ENCODE results near the gene NRG2.
A peak's percentile ranks its signal among the peaks of the same experiment; 100 is the strongest.

NRG2 gene

DNA sequence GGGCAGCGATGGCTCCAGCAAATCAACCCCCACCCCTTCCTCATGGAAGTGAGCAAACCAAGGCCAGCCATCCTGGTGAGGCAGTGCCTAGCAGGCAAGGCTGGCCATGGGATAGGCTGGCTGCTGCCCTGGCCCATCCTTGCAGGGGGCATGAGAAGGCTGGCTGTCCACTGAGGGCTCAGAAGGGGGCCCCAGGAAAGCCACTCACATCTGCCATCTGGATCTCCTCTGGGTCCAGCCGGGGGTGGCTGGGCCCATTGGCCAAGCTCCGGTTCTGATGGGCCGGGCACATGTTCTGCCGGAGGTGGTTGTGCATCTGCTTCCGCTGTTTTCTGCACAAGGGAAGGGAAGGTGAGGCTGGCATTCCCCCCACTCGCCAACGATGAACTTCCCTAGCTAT lies 190.4 kb downstream of the NRG2 start:
- no peaks in the 10 kb centered on the region for H3K9me3 Mint-ChIP-seq
- no peaks in the 10 kb centered on the region for H3K36me3 Mint-ChIP-seq
- H3K4me3 Mint-ChIP-seq, result no peak overlapping the region
- no peaks in the 10 kb centered on the region for H3K27me3 Mint-ChIP-seq
- peaks cover 11% of the 10 kb centered on the region for H3K4me1 Mint-ChIP-seq
- DNase-seq (ENCODE audit: low spot score in 2 of 2), result no peak
- no peak for ATAC-seq (ENCODE audit: low read depth)
- no peak overlapping the region for H3K27ac Mint-ChIP-seq

DNA sequence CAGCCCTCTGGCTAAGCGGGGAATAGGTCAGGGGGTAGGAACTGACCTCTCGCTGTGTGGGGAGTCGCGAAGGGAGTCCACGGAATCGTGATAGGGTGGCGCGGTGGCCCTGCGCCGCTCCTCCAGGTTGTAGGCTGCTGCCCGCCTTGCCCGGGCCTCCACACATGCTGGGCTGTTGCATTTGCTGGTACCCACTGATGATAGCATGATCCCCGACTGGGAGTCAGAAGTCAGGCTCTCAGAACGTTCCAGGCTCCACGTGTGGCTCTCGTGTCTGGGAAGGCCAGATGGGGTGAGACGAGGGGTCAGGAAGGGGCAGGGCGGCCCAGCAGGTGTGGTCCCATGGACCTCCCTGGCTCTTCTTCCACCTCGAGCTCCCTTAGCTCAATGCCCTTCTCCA lies 191.5 kb downstream of the NRG2 start:
- Mint-ChIP-seq H3K4me1 (peaks cover 16% of the 10 kb centered on the region), H3K4me3 (no peak overlapping the region), H3K36me3 (no peaks in the 10 kb centered on the region), H3K27ac (no peak overlapping the region), H3K9me3 (no peaks in the 10 kb centered on the region), H3K27me3 (no peaks in the 10 kb centered on the region)
- no peak for DNase-seq (ENCODE audit: low spot score in 2 of 2)
- no peak for ATAC-seq (ENCODE audit: low read depth)

DNA sequence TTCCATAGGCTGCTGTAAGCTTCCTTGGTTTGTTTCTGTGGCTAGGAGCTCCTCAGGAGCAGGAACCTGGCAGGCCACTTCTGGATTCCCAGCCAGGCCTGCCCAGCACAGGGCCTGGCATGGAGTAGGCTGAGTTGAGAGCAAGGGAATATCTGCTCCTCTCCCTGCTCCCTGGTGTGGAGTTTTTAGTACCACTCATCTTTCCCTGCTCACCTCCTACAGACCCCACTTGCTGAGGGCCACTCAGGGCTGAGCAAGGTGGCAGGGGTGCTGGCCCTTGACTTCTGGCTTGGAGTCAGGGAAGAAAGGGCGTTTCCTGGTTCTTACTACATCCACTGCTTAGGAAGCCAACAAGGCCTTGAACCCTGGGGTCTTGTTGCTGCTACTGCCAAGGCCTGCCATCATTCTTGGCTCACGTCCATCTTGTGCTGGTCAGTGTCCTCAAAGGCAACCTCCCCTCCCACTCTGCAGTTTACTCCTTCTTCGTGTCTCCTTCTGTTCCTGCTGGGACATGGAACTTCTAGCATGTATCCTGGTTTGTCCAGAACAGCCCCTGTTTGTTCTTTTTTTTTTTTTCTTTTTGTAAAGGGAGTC lies 192.6 kb downstream of the NRG2 start:
- Mint-ChIP-seq H3K9me3 (no peaks in the 10 kb centered on the region), H3K4me1 (peaks cover 16% of the 10 kb centered on the region), H3K27ac (peak overlapping the region; percentile 14), H3K27me3 (peaks cover 4% of the 10 kb centered on the region), H3K4me3 (peak overlapping the region; percentile 9), H3K36me3 (no peaks in the 10 kb centered on the region)
- ATAC-seq (ENCODE audit: low read depth), result no peak
- no peak for DNase-seq (ENCODE audit: low spot score in 2 of 2)

DNA sequence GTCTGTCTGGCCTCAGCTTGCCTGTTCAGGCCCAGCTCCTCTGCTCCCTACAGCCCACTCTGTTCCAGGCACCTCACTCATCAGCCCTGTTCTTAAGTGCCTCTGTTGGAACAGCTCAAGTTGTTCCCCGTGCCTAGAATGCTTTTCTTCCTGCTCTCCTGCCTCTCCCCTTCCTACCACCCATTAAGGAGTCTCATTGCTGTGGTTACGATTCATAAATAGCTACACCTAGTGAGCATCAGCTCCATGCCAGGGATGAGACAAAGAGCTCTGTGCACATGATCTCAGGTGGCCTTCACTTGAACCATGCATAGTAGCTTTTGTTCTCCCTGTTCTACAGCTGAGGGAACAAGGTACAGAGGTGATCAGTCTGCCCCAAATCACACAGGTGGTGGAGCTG lies 193.2 kb downstream of the NRG2 start:
- DNase-seq (ENCODE audit: low spot score in 2 of 2) (no peak), ATAC-seq (ENCODE audit: low read depth) (no peak)
- Mint-ChIP-seq H3K36me3 (no peaks in the 10 kb centered on the region), H3K4me3 (peak overlapping the region; percentile 59), H3K4me1 (peaks cover 16% of the 10 kb centered on the region), H3K27ac (peak overlapping the region; percentile 14), H3K9me3 (no peaks in the 10 kb centered on the region), H3K27me3 (peaks cover 4% of the 10 kb centered on the region)

DNA sequence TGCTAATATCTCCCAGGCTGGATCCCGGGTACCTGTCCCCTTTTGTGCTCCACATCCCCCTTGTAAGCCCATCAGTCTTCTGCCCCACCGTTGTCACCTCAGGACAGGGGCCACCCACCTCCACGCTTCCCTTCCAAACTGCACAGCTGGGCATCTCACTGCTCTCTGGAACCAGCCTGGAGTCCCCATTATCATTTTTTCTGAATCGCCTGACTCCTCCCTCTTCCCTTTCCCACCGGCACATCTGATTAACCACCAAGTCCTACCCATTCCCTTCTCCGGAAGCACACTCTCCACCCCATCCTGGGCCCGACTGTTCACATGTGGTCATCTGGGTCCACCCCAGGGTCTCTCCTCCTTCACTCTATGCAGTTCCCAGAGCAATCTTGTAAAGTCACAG lies 193.6 kb downstream of the NRG2 start:
- ATAC-seq (ENCODE audit: low read depth) (no peak), DNase-seq (ENCODE audit: low spot score in 2 of 2) (no peak)
- H3K36me3 Mint-ChIP-seq, result no peaks in the 10 kb centered on the region
- peak overlapping the region; percentile 59 for H3K4me3 Mint-ChIP-seq
- peaks cover 6% of the 10 kb centered on the region for H3K27me3 Mint-ChIP-seq
- H3K4me1 Mint-ChIP-seq, result peaks cover 19% of the 10 kb centered on the region
- H3K27ac Mint-ChIP-seq, result peak overlapping the region; percentile 14
- no peaks in the 10 kb centered on the region for H3K9me3 Mint-ChIP-seq

DNA sequence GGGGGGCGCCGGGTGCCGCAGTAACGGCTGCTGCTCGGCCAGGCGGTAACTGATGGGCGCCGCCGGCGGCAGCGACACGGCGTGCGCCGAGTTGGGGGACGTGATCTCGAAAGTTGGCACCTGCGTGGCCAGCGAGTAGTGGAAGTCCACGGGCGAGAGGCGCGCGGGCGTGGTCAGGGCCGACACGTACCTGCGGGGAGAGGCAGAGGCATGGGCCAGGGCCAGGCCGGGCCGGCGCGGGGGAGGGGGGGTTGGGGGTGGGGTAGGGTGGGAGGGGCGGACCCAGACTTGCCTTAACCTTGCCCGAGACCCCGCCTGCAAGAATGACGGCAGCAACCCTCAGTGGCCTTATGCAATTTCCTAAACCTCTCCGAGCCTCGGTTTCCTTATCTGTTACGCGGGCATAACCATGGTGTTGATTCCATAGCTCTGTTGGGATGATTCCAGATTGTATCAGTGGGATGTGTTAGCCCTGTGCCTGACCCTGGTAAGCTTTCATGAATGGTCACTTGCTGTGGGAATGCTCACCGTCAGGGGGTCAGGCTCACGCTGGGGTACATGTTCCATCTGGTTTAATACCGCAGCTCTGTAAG lies 194.5 kb downstream of the NRG2 start:
- ATAC-seq (ENCODE audit: low read depth), result peak; percentile 8
- H3K36me3 Mint-ChIP-seq, result no peaks in the 10 kb centered on the region
- H3K27me3 Mint-ChIP-seq, result peaks cover 9% of the 10 kb centered on the region
- H3K4me3 Mint-ChIP-seq, result peak overlapping the region; percentile 84
- no peaks in the 10 kb centered on the region for H3K9me3 Mint-ChIP-seq
- DNase-seq (ENCODE audit: low spot score in 2 of 2), result no peak
- peak overlapping the region; percentile 14 for H3K27ac Mint-ChIP-seq
- H3K4me1 Mint-ChIP-seq, result peaks cover 21% of the 10 kb centered on the region

DNA sequence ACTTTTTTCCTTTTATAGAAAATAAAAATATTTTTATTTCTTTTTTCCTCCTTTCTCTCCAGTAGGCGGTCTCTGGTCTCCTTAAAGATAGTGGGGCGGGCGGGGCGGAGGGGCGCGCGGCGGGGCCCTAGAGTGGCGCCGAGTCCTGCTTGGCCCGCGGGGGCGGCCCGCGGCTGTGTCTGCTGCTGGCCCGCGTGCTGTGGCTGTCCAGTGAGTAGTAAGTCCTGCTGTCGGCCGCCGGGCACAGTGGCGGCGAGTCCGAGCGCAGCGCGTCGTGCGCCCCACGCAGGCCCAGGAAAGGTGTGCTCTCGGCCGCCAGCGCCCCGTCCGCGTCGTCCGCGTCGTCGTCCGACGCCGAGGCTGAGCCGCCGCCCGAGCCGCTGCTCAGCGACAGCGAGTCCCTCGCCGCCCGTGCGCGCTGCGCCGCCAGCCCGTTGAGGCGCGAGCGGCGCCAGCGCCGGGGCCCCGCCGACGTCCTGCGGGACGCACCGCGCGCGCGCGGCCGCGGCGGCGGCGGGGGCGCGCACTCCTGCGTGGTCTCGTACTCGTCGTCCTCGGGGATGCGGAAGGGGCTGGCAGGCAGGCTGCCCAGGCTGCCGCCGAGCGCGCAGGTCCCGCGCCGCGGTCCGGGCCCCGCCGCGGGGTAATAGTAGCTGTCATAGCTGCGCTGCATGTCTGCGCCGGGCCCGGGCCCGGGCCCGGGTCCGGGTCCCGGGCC lies 195.2 kb downstream of the NRG2 start:
- Mint-ChIP-seq H3K27ac (peak overlapping the region; percentile 14), H3K4me3 (peak overlapping the region; percentile 76), H3K27me3 (peaks cover 9% of the 10 kb centered on the region), H3K4me1 (peaks cover 21% of the 10 kb centered on the region), H3K36me3 (no peaks in the 10 kb centered on the region), H3K9me3 (no peaks in the 10 kb centered on the region)
- ATAC-seq (ENCODE audit: low read depth) (peak; percentile 88), DNase-seq (ENCODE audit: low spot score in 2 of 2) (peak; percentile 79 to 84)

DNA sequence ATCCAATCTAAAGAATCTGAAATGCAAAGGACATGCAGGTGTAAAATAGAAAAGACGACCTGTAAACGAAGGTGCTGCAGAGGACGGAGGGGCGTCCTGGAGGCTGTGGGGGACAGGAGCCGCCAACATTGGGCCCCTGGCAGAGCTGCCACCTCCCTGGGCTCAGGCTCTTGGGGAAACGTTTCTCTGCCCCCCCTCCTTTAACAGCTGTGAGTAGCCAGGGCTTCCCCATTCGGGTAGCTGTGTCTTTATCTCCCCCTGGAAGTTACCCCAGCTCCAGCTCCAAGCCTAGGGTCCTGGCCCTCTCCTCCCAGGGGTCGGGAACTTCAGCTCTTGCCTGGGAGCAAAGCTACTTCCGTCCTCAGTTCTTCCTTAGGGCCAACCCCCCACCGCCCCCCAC lies 196.0 kb downstream of the NRG2 start:
- H3K27ac Mint-ChIP-seq, result no peak overlapping the region

DNA sequence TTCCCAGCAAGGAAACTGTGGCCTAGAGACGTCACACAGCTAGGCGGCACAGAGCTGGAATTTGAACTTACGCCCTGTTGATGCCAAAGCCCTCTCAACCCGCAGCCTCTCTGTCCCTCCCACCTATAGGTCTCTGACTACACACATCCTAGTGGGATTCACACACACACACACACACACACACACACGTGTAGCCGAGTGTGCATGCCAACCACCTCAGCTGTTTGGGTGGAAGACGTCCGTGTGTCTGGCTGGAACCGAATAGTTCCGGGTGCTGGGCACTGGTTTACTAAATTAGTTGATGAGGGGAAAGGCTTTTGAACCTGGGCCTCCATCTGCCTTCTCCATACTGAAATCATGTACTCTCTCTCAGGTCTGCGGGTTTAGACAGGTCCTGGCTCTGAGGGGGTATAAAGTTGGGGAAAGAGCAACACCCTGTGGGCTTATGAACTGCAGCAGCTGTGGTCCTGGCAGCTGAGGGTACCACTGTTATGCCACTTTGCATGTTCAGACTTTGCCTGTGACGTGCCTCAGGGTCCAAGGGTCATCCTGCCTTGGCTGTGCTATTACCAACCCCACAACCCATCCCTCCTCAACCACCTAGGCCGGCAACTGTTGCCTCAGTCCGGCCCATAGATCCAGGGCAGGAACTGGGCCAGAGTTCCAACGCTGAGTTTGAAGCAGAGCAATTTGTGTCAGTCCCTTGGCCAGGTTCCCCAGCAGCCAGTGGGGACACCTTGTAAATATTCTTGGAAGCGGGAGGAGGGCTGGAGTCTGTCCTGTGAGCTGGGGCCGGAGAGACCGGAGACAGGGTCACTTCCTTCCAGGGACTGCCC lies 197.0 kb downstream of the NRG2 start:
- no peak for ATAC-seq (ENCODE audit: low read depth)
- Mint-ChIP-seq H3K27me3 (peaks cover 11% of the 10 kb centered on the region), H3K9me3 (no peaks in the 10 kb centered on the region), H3K36me3 (no peaks in the 10 kb centered on the region), H3K4me3 (peak overlapping the region; percentile 14), H3K27ac (no peak overlapping the region), H3K4me1 (peaks cover 21% of the 10 kb centered on the region)
- no peak for DNase-seq (ENCODE audit: low spot score in 2 of 2)

More for the DNA sequence above, 196.0 kb downstream of the NRG2 start:
- no peaks in the 10 kb centered on the region for H3K9me3 Mint-ChIP-seq
- H3K36me3 Mint-ChIP-seq, result no peaks in the 10 kb centered on the region
- no peak for DNase-seq (ENCODE audit: low spot score in 2 of 2)
- H3K4me3 Mint-ChIP-seq, result peak overlapping the region; percentile 67
- peaks cover 21% of the 10 kb centered on the region for H3K4me1 Mint-ChIP-seq
- peaks cover 11% of the 10 kb centered on the region for H3K27me3 Mint-ChIP-seq
- ATAC-seq (ENCODE audit: low read depth), result no peak

DNA sequence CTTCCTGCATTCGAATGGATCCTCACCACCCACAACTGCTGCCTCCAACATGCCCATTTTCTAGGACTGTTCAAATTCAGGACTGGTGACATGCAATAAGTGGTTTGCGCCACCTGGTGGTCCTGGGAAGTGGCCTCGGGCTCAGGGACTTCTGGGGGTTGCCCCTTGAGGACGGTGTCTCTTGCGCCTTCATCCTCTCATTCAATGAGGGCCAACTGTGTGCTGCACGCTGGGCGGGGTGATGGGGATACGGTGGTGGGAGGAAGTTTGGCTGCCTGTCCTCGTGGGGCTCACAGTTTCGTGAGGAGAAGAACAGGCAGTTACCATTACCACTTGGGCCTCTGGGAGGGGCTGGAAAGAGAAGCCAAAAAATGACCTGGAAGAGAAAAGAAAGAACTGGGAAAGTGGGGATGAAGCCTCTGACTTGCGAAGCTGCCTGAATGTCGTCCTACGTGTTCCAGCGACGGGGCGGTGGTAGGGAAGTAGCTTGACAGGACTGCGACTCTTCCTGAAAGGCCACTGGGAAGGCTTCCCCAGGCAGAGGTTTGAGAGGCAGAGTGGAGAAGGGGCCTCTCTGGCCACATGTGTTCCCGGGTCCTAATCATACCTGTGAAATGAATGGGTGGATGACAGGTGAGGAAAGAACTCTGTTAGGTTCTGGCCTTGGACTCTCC lies 198.5 kb downstream of the NRG2 start:
- Mint-ChIP-seq H3K27me3 (peaks cover 11% of the 10 kb centered on the region), H3K27ac (no peak overlapping the region), H3K36me3 (no peaks in the 10 kb centered on the region), H3K4me3 (no peak overlapping the region), H3K9me3 (no peaks in the 10 kb centered on the region), H3K4me1 (peaks cover 16% of the 10 kb centered on the region)
- DNase-seq (ENCODE audit: low spot score in 2 of 2) (peak; percentile 70 to 72), ATAC-seq (ENCODE audit: low read depth) (peak; percentile 40)

DNA sequence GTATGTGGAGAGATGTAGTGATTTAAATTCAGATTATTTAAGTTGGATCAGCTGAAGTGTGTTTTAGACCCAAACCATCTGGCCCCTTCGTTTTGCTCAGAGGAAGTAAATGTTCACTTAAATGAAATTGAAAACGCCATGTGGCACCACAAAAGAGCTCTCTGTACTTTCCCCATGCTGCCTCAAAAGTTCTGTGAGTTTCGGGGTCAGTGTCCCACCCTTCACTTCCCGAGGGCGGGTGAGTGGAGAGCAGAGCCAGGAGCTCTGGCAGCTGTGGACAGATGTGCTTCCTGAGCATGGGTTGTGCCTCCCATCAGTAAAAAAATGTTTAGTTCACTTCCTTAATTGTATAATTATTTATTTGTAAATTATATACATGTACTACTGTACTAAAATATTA lies 199.1 kb downstream of the NRG2 start:
- Mint-ChIP-seq H3K36me3 (no peaks in the 10 kb centered on the region), H3K4me1 (peaks cover 12% of the 10 kb centered on the region), H3K27ac (no peak overlapping the region), H3K27me3 (peaks cover 14% of the 10 kb centered on the region), H3K4me3 (no peak overlapping the region), H3K9me3 (no peaks in the 10 kb centered on the region)
- DNase-seq (ENCODE audit: low spot score in 2 of 2), result no peak
- ATAC-seq (ENCODE audit: low read depth), result no peak

DNA sequence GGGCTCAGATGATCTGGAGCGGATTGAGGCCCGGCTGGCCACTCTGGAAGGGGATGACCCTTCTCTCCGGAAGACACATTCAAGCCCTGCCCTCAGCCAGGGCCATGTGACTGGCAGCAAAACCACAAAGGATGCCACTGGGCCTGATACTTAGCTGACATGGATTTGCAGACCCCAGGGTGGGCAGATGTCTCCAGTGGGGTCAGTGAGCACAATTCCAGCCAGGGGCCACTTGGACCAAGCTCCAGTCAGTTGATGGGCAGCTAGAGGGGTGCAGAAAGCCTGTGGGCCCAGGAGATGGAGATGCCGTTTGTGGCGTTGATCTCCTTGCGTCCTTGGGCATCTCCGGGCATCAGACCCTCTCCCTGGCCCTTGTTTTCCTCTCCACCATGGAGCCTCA lies 200.8 kb downstream of the NRG2 start:
- H3K27me3 Mint-ChIP-seq, result peaks cover 16% of the 10 kb centered on the region

DNA sequence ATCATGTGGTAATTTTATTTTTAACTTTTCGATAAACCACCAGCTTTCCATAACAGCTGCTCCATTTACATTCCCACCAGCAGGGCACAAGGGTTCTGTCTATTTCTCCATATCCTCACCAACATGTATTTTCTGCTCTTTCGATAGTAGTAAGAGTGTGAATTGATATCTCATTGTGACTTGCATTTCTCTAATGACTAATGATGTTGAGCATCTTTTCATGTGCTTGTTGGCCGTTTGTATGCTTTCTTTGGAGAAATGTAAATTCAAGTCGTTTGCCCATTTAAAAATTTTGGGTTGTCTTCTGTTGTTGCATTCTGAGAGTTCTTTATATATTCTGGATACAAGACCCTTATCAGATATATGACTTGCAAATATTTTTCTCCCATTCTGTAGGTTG lies 201.6 kb downstream of the NRG2 start:
- Mint-ChIP-seq H3K36me3 (no peaks in the 10 kb centered on the region), H3K27me3 (peaks cover 19% of the 10 kb centered on the region), H3K4me1 (peaks cover 5% of the 10 kb centered on the region), H3K4me3 (no peak overlapping the region), H3K27ac (no peak overlapping the region), H3K9me3 (no peaks in the 10 kb centered on the region)
- ATAC-seq (ENCODE audit: low read depth) (no peak), DNase-seq (ENCODE audit: low spot score in 2 of 2) (no peak)

More for the DNA sequence above, 200.8 kb downstream of the NRG2 start:
- no peak for DNase-seq (ENCODE audit: low spot score in 2 of 2)
- H3K27ac Mint-ChIP-seq, result no peak overlapping the region
- ATAC-seq (ENCODE audit: low read depth), result no peak
- H3K36me3 Mint-ChIP-seq, result no peaks in the 10 kb centered on the region
- peaks cover 7% of the 10 kb centered on the region for H3K4me1 Mint-ChIP-seq
- no peak overlapping the region for H3K4me3 Mint-ChIP-seq
- no peaks in the 10 kb centered on the region for H3K9me3 Mint-ChIP-seq

Measured in memory B cell (primary cell).